Measurements from ENCODE around the gene CLEC20A.

CLEC20A gene

GRCh38 chr1:178458203-178458602 is 38.6 kb downstream of the CLEC20A start:
- TF ChIP-seq EZH2phosphoT487 (IDR thresholded peaks at IDR 0.05; ENCODE audit: low read length) (no peak), EZH2 (optimal IDR thresholded peaks at IDR 0.05; ENCODE audit: low read depth, low read length) (no peak)
- TF ChIP-seq, protein P1, sequence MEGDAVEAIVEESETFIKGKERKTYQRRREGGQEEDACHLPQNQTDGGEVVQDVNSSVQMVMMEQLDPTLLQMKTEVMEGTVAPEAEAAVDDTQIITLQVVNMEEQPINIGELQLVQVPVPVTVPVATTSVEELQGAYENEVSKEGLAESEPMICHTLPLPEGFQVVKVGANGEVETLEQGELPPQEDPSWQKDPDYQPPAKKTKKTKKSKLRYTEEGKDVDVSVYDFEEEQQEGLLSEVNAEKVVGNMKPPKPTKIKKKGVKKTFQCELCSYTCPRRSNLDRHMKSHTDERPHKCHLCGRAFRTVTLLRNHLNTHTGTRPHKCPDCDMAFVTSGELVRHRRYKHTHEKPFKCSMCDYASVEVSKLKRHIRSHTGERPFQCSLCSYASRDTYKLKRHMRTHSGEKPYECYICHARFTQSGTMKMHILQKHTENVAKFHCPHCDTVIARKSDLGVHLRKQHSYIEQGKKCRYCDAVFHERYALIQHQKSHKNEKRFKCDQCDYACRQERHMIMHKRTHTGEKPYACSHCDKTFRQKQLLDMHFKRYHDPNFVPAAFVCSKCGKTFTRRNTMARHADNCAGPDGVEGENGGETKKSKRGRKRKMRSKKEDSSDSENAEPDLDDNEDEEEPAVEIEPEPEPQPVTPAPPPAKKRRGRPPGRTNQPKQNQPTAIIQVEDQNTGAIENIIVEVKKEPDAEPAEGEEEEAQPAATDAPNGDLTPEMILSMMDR (IDR thresholded peaks at IDR 0.05; ENCODE audit: low read length): no peak
- no peaks in the 10 kb centered on the region for H3K27me3 ChIP-seq (replicated peaks; ENCODE audit: insufficient read depth, low read length)
- H3K9me3 ChIP-seq (replicated peaks; ENCODE audit: insufficient read depth, low read length): no peaks in the 10 kb centered on the region
- no peaks in the 10 kb centered on the region for H3K4me1 ChIP-seq (ENCODE audit: low read length)
- no peak overlapping the region for H3K4me2 ChIP-seq (ENCODE audit: low read depth, low read length)
- no peaks in the 10 kb centered on the region for H3F3A ChIP-seq (ENCODE audit: insufficient read depth, low read length)
- H3K79me2 ChIP-seq (ENCODE audit: low read length): no peaks in the 10 kb centered on the region
- H3K4me3 ChIP-seq (ENCODE audit: low read length): no peak overlapping the region
- no peak overlapping the region for H3K27ac ChIP-seq (ENCODE audit: low read length)
- H4K20me1 ChIP-seq (ENCODE audit: insufficient read depth, low read length): no peaks in the 10 kb centered on the region
- no peak for DNase-seq
- H2AFZ ChIP-seq (ENCODE audit: low read length): no peak overlapping the region
- no peaks in the 10 kb centered on the region for H3K9me2 ChIP-seq (replicated peaks; ENCODE audit: insufficient read depth, low read length)
- no peak overlapping the region for H3K9ac ChIP-seq (ENCODE audit: low read length)
- H3K36me3 ChIP-seq (replicated peaks; ENCODE audit: insufficient read depth, low read length): no peaks in the 10 kb centered on the region

GRCh38 chr1:178457651-178458050 is 39.1 kb downstream of the CLEC20A start:
- Histone ChIP-seq H3K79me2 (ENCODE audit: low read length) (no peaks in the 10 kb centered on the region), H3K4me2 (ENCODE audit: low read depth, low read length) (no peak overlapping the region), H3K9me3 (replicated peaks; ENCODE audit: insufficient read depth, low read length) (no peaks in the 10 kb centered on the region), H3K27me3 (replicated peaks; ENCODE audit: insufficient read depth, low read length) (no peaks in the 10 kb centered on the region), H2AFZ (ENCODE audit: low read length) (no peak overlapping the region), H3K4me1 (ENCODE audit: low read length) (no peaks in the 10 kb centered on the region), H4K20me1 (ENCODE audit: insufficient read depth, low read length) (no peaks in the 10 kb centered on the region), H3K4me3 (ENCODE audit: low read length) (no peak overlapping the region), H3F3A (ENCODE audit: insufficient read depth, low read length) (no peaks in the 10 kb centered on the region), H3K9ac (ENCODE audit: low read length) (no peak overlapping the region), H3K9me2 (replicated peaks; ENCODE audit: insufficient read depth, low read length) (no peaks in the 10 kb centered on the region), H3K36me3 (replicated peaks; ENCODE audit: insufficient read depth, low read length) (no peaks in the 10 kb centered on the region), H3K27ac (ENCODE audit: low read length) (no peak overlapping the region)
- TF ChIP-seq EZH2phosphoT487 (IDR thresholded peaks at IDR 0.05; ENCODE audit: low read length) (no peak), EZH2 (optimal IDR thresholded peaks at IDR 0.05; ENCODE audit: low read depth, low read length) (no peak)
- TF ChIP-seq, protein P1 (IDR thresholded peaks at IDR 0.05; ENCODE audit: low read length): no peak
- DNase-seq: no peak

- H3K27me3 ChIP-seq (replicated peaks; ENCODE audit: insufficient read depth, low read length): no peaks in the 10 kb centered on the region
- no peaks in the 10 kb centered on the region for H3K79me2 ChIP-seq (ENCODE audit: low read length)
- no peaks in the 10 kb centered on the region for H3K9me3 ChIP-seq (replicated peaks; ENCODE audit: insufficient read depth, low read length)
- no peaks in the 10 kb centered on the region for H3K4me1 ChIP-seq (ENCODE audit: low read length)
- TF ChIP-seq EZH2phosphoT487 (IDR thresholded peaks at IDR 0.05; ENCODE audit: low read length): no peak
- TF ChIP-seq, protein P1 (IDR thresholded peaks at IDR 0.05; ENCODE audit: low read length): no peak
- no peak for TF ChIP-seq EZH2 (optimal IDR thresholded peaks at IDR 0.05; ENCODE audit: low read depth, low read length)
- DNase-seq: no peak
- H4K20me1 ChIP-seq (ENCODE audit: insufficient read depth, low read length): no peaks in the 10 kb centered on the region
- H3K4me3 ChIP-seq (ENCODE audit: low read length): no peak overlapping the region
- H3K9me2 ChIP-seq (replicated peaks; ENCODE audit: insufficient read depth, low read length): no peaks in the 10 kb centered on the region
- H3K9ac ChIP-seq (ENCODE audit: low read length): no peak overlapping the region
- H3K27ac ChIP-seq (ENCODE audit: low read length): no peak overlapping the region
- H3K36me3 ChIP-seq (replicated peaks; ENCODE audit: insufficient read depth, low read length): no peaks in the 10 kb centered on the region
- H3K4me2 ChIP-seq (ENCODE audit: low read depth, low read length): no peak overlapping the region
- no peak overlapping the region for H2AFZ ChIP-seq (ENCODE audit: low read length)
- no peaks in the 10 kb centered on the region for H3F3A ChIP-seq (ENCODE audit: insufficient read depth, low read length)
These were observed 40.3 kb downstream of the CLEC20A start for GRCh38 chr1:178456472-178456871.

Data from MM.1S (cell line).